ENCODE data around the gene TARDBP. TPM values are rescaled to one million over a fixed set of nuclear protein-coding genes. Genes with fewer than 3 reads are reported as not detected.

Gene TARDBP
- polyA plus RNA-seq, 1 donor from 2014 or later: 129 TPM

DNA sequence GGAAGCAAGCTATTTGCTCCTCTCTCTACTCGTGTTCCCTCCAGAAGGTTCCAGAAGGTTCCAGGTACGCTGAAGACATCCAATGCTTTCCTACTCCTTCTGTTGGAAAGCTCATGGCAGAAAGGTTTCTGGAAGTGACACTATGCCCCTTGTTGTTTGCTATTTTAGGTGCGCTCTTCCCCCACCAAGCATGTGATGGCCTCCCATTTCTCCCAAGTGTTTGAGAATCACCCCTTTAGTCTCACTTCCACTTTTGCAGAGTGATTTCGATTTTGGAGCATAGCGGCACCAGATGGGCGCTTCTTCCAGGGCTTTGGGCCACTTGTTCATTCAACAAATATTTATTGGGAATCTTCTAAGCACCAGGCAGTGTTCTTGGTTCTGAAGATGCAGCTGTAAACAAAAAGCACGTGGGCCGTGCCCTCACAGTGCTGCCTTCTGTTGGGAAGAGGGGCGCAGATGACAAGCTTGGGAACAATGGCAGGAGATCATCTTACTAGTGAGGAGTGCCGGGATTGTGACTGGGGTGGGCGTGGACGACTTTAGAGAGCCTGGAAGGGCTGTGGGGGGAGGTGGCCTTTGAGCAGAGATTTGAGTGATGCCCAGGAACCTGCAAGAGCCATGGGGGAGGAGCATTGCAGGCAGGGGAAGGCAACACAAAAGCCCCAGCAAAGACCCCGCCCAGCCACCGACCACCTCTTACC is 43.0 kb upstream of the TARDBP start:
- H2AFZ ChIP-seq (ENCODE audit: low read depth, low read length): no peak overlapping the region
- H4K20me1 ChIP-seq (ENCODE audit: insufficient read depth): no peaks in the 10 kb centered on the region
- no peak overlapping the region for H3K9ac ChIP-seq (ENCODE audit: low read length)
- no peaks in the 10 kb centered on the region for H3K79me2 ChIP-seq (replicated peaks; ENCODE audit: insufficient read depth, low read length)
- TF ChIP-seq, protein P1, sequence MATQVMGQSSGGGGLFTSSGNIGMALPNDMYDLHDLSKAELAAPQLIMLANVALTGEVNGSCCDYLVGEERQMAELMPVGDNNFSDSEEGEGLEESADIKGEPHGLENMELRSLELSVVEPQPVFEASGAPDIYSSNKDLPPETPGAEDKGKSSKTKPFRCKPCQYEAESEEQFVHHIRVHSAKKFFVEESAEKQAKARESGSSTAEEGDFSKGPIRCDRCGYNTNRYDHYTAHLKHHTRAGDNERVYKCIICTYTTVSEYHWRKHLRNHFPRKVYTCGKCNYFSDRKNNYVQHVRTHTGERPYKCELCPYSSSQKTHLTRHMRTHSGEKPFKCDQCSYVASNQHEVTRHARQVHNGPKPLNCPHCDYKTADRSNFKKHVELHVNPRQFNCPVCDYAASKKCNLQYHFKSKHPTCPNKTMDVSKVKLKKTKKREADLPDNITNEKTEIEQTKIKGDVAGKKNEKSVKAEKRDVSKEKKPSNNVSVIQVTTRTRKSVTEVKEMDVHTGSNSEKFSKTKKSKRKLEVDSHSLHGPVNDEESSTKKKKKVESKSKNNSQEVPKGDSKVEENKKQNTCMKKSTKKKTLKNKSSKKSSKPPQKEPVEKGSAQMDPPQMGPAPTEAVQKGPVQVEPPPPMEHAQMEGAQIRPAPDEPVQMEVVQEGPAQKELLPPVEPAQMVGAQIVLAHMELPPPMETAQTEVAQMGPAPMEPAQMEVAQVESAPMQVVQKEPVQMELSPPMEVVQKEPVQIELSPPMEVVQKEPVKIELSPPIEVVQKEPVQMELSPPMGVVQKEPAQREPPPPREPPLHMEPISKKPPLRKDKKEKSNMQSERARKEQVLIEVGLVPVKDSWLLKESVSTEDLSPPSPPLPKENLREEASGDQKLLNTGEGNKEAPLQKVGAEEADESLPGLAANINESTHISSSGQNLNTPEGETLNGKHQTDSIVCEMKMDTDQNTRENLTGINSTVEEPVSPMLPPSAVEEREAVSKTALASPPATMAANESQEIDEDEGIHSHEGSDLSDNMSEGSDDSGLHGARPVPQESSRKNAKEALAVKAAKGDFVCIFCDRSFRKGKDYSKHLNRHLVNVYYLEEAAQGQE (IDR thresholded peaks at IDR 0.05; ENCODE audit: borderline replicate concordance): no peak
- TF ChIP-seq EP300 (conservative IDR thresholded peaks at IDR 0.05; ENCODE audit: poor library complexity, severe bottlenecking) (no peak), MXI1 (conservative IDR thresholded peaks at IDR 0.05; ENCODE audit: poor library complexity, severe bottlenecking) (no peak), RAD21 (conservative IDR thresholded peaks at IDR 0.05) (no peak), EZH2 (IDR thresholded peaks at IDR 0.05; ENCODE audit: borderline replicate concordance, insufficient read depth, low read length, poor library complexity, severe bottlenecking) (no peak)
- no peak overlapping the region for H3K4me2 ChIP-seq (ENCODE audit: low read length)
- no peaks in the 10 kb centered on the region for H3K9me3 ChIP-seq (ENCODE audit: low read length)
- no peaks in the 10 kb centered on the region for H3F3A ChIP-seq (ENCODE audit: insufficient read depth, low read length, poor library complexity, severe bottlenecking)
- H3K9me2 ChIP-seq (ENCODE audit: insufficient read depth, low read length): no peaks in the 10 kb centered on the region
- no peaks in the 10 kb centered on the region for H3K27me3 ChIP-seq (ENCODE audit: insufficient read depth, low read depth, low read length)
- H3K27ac ChIP-seq (ENCODE audit: low read length): no peak overlapping the region
- H3K36me3 ChIP-seq (ENCODE audit: insufficient read depth, low read length): no peaks in the 10 kb centered on the region
- no peak overlapping the region for H3K4me3 ChIP-seq (ENCODE audit: low read length)

DNA sequence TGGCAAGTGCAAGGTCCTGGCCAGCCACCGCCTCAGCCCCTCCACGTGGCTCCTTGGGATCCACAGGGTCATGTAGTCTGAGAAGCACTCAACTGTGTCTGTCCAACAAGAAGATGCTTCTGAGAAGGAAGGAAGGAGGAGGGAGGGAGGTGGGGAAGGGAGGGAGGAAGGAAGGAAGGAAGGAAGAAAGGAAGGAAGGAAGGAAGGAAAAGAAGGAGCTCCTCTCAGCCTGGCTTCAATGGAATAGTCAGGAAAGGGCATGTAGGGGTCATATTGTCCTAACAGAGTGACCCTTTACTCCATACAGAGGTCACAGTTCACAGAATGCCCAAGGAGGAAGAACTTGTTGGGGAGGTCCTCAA is 42.5 kb upstream of the TARDBP start:
- Histone ChIP-seq H3K27ac (ENCODE audit: low read length) (no peak overlapping the region), H3F3A (ENCODE audit: insufficient read depth, low read length, poor library complexity, severe bottlenecking) (no peaks in the 10 kb centered on the region), H3K4me2 (ENCODE audit: low read length) (no peak overlapping the region), H4K20me1 (ENCODE audit: insufficient read depth) (no peaks in the 10 kb centered on the region), H3K9me2 (ENCODE audit: insufficient read depth, low read length) (no peaks in the 10 kb centered on the region), H3K36me3 (ENCODE audit: insufficient read depth, low read length) (no peaks in the 10 kb centered on the region), H2AFZ (ENCODE audit: low read depth, low read length) (no peak overlapping the region), H3K27me3 (ENCODE audit: insufficient read depth, low read depth, low read length) (no peaks in the 10 kb centered on the region), H3K79me2 (replicated peaks; ENCODE audit: insufficient read depth, low read length) (no peaks in the 10 kb centered on the region), H3K9ac (ENCODE audit: low read length) (no peak overlapping the region), H3K4me3 (ENCODE audit: low read length) (no peak overlapping the region), H3K9me3 (ENCODE audit: low read length) (no peaks in the 10 kb centered on the region)
- TF ChIP-seq RAD21 (conservative IDR thresholded peaks at IDR 0.05): no peak
- TF ChIP-seq POLR2AphosphoS5 (IDR thresholded peaks at IDR 0.05): no peak
- TF ChIP-seq EP300 (conservative IDR thresholded peaks at IDR 0.05; ENCODE audit: poor library complexity, severe bottlenecking): no peak
- TF ChIP-seq, protein P1 (IDR thresholded peaks at IDR 0.05; ENCODE audit: borderline replicate concordance): no peak
- no peak for TF ChIP-seq MXI1 (conservative IDR thresholded peaks at IDR 0.05; ENCODE audit: poor library complexity, severe bottlenecking)
- no peak for TF ChIP-seq EZH2 (IDR thresholded peaks at IDR 0.05; ENCODE audit: borderline replicate concordance, insufficient read depth, low read length, poor library complexity, severe bottlenecking)
- no peak for TF ChIP-seq TAF1 (IDR thresholded peaks at IDR 0.05; ENCODE audit: low read depth)
- no peak for TF ChIP-seq SMC3 (conservative IDR thresholded peaks at IDR 0.05; ENCODE audit: poor library complexity)
- TF ChIP-seq, protein P2, sequence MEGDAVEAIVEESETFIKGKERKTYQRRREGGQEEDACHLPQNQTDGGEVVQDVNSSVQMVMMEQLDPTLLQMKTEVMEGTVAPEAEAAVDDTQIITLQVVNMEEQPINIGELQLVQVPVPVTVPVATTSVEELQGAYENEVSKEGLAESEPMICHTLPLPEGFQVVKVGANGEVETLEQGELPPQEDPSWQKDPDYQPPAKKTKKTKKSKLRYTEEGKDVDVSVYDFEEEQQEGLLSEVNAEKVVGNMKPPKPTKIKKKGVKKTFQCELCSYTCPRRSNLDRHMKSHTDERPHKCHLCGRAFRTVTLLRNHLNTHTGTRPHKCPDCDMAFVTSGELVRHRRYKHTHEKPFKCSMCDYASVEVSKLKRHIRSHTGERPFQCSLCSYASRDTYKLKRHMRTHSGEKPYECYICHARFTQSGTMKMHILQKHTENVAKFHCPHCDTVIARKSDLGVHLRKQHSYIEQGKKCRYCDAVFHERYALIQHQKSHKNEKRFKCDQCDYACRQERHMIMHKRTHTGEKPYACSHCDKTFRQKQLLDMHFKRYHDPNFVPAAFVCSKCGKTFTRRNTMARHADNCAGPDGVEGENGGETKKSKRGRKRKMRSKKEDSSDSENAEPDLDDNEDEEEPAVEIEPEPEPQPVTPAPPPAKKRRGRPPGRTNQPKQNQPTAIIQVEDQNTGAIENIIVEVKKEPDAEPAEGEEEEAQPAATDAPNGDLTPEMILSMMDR (IDR thresholded peaks at IDR 0.05; ENCODE audit: poor library complexity, severe bottlenecking): no peak

All from neural cell (in vitro differentiated cells).